ENCODE results near the gene ASTN2.

ASTN2 gene

DNA sequence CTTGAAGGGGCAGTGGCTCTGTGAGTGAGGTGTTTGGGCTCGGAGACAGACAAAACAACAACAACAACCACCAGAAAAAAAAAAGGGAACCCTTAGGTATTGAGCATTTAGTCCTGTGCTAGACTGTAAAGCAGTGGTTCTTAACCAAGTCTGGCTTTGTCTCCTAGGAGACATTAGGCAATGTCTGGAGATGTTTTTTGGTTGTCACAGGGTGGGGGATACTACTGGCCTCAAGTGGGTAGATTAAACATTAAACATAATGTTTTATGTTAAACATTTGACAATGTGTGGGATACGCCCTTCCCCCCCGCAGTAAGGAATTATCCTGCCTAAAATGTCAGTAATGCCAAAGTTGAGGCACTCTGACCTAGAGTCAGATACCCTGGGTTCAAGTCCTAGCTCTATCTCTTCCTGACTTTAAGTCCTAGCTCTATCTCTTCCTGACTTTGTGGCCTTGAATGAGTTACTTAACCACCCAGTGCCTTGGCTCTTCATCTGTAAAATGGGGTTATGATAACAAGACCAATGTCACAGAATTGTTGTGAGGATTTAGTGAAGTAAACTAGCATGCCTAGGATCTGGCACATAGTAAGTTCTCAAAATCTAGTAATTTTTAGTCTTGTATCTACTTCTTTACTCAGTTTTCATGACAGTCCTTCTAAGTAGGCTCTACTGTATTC is 725.9 kb downstream of the ASTN2 start:
- DNase-seq, result no peak

DNA sequence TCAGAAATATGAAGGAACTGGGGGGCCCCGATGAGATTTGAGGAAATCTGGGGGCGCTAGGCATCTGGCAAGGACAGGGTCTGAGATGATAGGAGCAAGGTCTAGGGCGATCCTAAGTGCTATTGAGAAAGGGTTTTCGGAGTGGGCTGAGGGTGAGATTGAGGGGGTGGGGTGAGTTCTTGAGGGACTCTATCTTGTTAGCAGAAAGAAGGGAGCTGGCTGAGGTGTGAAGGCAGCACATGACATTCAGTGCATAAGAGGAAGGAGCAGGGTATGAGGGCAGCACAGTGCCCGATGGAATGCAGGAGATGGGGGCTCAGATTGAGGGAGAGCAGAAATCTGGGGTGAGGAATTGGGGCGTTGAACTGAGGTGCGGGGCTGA is 727.1 kb downstream of the ASTN2 start:
- no peak for DNase-seq

DNA sequence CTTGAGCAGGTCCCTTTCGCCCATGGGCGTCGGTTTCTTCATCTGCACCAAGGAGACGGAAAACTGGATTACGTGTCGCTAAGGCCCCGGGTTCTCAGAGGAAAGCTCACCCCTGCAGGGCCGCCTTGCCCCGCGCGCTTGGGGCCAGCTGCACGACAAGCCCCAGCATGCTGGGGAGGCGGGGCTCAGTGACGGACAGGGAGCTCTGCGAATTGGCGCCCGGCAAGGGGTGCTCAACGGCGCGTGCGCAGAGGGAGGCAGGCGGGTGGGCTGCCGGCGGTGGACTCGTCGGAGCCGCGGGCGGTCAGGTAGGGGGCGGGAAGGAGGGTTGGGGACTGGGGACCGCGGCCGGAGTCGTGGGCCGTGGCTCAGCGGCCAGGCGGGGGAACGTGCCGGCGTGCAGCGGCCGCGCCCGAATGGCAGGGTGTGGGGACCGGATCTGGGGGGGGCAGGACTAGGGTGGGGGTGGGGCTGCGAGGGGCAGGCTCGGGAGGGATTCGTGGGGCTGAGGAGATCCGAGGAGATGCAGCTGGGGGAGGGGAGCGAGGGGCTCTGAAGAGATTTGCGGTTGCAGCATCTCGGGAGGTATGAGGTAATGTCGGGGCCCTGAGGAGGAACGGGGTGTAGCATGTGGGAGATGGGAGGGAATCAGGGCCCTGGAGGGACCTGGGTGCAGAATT is 727.6 kb downstream of the ASTN2 start, which contains the start of gene TRIM32:
TSS of gene TRIM32 (plus strand) at position 232 of the 680 bp plus-strand sequence. CDS start 10,438 bp downstream, outside the sequence.
- DNase-seq, result peak; percentile 77 to 81

DNA sequence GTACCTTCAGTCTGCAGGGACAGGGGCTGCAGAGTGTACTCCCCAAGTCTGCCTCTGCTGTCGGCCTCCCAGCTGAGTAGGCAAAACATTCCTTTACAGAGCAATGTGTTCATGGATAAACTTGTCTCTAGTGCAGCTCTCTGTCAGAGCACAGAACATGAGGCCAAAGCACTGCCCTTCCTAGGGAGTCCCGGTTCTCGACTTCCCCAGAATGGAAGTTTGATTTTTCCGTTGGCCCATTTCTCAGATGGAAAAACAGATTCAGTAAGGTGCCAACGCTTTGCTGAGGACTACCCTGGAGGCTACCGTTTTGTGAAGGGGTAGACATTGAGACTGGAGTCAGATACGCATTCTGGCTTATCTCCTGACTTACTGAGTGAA is 728.2 kb downstream of the ASTN2 start:
- no peak for DNase-seq

DNA sequence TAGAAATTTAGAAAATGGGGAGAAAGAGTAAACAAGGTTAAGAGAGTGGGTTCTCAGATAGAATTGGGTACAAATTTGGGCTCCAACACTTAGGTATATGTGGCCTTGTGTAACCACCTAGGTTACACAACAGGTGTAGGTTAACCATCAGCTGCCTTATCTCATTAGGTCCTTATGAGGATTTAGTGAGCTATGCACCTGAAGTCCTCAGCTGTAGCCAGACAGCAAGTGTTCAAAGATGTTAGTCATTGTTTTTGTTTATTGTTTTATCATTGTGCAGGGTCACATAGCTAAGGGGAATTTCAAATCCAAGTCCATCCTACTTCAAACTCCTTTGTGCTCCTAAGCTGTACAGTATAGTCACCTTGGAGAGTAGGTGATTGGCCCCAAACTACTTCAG is 728.7 kb downstream of the ASTN2 start:
- DNase-seq, result no peak

DNA sequence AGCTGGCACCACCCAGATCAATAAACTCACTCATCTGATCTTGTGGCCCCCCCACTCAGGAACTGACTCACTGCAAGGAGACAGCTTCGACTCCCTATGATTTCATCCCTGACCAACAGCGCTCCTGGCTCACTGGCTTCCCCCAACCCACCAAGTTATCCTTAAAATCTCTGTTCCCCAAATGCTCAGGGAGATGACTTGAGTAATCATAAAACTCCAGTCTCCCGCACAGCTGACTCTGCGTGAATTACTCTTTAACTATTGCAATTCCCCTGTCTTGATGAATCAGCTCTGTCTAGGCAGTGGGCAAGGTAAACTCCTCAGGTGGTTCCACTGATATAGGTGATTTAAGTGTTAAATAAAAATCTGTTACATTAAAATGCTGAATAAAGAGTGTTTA is 729.7 kb downstream of the ASTN2 start:
- no peak for DNase-seq

DNA sequence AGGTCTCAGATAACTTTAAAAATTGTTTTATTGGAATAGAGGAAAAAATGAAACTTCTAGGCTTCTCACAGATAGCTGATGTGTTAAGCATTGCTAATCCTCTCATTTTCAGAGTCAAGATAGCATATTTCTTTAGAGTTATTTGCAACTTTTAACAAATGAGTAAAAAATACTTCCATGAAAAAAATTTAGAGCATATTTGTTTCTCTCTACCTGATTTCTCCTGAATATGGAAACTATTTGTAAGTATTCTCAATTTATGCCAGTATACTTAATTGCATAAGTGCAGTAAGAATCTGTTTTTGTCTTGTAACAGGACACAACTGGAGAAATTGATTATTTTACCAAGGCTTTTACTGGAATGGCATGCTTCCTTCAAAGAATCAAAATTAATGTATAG is 731.3 kb downstream of the ASTN2 start:
- DNase-seq, result no peak

DNA sequence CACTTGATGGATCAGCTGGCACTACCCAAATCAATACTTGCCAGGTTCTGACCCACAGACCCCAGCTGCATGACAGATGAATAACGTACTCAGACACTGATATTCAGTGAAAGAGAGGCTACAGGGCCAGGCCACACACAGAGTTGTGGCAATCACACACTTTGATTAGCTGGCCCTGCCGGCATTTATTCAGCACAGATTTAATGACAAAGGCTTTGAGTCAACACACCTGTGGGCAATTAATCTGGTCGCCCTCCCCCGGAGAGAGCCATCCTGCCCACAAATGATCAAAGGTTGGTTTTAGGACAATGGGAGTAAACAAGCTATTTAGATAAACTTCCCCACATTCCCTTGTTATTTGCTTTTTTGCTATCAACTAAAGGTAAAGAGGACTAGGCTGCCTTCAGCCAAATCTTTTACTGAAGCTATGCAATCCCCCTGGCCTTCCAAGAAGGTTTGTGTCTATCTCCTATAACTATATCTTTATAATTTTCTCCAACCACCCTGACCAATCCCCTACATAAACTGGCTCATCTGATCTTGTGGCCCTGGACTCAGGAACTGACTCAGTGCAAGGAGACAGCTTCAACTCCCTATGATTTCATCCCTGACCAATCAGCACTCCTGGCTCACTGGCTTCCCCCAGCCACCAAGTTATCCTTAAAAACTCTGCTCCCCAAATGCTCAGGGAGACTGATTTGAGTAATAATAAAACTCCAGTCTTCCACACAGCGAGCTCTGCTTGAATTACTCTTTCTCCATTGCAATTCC is 740.5 kb downstream of the ASTN2 start:
- no peak for DNase-seq

DNA sequence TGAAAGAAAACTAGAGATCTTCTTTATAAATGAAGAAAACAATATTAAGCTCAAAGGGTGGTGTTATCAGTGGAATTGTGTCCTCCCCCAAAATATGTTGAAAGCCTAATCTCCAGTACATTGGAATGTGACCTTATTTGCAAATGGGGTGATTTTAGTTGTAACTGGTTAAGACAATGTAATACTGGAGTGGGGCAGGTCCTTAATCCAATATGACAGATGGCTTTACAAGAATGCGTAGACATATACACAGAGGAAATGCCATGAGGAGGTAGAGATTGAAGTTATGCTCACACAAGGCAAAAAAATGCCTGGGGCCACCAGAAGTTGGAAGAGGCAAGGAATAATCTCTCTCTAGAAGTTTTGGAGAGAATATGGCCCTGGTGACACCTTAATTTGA is 741.5 kb downstream of the ASTN2 start:
- no peak for DNase-seq

DNA sequence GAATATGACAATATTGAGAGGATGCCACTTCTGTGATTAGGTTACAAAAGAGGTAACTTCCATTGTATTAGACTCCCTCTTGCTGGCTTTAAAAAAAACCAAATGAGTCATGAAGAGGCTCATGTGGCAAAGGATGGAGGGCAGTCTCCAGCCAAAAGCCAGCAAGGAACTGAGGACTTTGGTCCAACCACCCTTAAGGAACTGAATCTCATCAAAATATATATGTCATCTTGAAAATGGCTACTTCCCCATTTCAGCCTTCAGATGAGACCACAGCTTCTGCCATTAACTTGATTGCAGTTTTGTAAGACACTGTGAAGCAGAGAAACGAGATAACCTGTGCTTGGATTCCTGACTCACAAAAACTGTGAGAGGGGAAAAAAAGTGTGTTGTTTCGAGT is 743.3 kb downstream of the ASTN2 start:
- no peak for DNase-seq

DNA sequence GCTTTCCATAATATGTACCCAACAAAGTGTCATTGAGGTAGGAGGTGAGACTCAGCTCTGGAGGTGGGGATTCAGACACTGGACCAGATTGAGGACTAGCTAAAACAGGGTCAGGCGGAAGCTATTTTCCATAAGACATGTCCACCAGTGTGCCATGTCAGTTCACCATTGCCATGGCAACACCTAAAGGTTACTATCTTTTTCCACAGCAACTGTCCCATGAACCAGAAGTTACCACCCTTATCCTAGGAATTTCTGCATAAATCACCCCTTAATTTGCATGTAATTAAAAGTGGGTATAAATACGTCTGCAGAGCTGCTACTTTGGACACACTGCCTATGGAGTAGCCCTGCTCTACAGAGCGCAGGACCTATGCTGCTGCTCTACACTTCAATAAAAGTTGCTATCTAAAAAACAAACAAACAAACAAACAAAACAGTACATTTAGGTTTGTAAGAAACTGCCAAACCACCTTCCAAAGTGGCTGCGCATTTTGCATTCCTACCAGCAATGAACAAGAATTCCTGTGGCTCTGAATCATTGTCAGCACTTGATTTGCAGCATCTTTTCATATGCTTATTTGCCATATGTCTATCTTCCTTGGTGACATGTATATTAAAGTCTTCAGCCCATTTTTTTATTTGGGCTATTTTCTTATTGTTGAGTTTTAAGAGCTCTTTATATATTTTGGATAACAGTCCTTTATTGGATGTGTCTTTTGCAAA is 745.7 kb downstream of the ASTN2 start:
- DNase-seq, result no peak

DNA sequence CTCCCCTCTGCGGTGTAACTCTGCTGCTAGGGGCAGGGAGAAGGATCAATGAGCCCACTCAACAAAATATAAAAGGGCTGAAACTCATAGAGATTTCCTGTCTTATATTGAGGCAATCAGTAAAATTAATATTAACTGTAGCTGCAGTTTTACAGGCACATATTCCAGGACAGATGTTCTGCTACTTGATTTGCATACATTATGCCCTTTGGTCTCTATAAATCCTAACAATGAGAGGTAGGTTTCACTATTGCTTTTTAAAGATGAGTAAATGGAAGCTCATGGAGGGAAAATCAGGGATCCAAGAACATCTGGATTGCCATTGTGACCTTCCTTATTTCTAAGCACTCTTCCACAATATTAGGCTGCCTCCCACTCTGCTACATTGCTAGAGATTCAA is 751.3 kb downstream of the ASTN2 start:
- no peak for DNase-seq

DNA sequence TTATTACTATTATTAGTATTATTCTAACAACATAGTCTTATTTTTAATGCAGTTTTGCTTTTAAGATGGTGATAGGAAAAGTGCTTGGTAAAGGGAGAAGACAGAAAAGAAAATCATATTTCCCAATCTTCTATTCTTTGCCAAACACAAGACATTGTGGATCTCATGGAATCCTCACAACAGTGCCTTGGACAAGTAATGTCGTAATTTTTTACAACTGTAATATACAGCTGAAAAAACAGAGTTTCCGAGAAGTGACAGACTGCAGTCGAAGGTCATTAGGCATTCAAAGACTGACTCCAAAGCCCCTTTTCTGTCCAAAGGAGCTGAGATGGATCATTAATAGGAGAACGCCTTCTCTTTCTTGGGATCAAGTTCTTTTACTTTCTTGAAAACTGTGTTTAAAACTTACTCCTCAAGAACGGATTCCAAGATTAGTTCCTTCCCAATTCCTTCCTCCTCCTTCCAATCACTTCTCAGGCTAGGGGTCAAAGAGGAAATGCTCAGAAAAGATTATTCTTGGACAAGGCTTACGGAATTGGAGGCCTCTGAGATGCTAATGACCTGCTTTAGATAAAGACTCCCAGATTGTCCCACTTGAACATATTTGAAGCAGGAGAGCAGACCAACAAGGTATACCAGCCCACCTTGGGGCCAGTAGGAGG is 752.1 kb downstream of the ASTN2 start:
- no peak for DNase-seq

DNA sequence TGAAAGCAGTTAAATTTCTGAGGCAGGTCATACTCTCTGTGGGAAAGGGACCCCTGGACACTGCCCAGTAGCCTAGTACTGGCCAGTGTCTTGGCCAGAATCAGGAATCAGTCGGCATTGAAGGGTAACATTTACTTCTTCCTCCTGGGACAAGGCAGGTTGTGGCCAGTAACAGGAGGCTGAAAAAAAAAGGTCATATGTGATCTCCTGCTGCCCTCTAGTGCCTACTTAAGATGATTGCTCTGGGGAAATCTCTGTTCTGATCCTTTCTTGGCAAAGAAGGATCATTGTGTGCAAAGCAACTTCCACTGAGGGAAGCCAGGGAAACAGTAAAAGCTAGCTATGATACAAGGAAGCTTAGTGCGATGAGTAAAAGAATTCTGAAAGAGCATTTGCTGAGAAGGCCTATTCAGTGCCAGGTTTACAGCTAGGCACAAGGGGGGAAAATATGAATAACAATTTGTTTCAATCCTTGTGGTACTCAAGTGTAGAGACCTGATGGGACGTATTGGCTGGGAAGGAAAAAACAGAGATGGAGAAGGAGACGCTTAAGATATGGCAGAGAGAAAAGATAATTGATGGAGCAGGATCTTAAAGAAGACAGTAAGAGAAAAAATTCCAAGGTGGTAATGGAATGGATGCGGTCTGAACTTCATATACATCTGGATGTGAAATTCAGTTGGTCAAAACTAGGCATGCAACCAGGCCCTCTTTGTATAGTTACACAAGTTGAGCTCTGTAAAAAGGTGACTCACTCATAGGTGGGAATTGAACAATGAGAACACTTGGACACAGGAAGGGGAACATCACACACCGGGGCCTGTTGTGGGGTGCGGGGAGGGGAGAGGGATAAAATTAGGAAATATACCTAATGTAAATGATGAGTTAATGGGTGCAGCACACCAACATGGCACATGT is 753.6 kb downstream of the ASTN2 start:
- peak in 1 of 2 experiments; percentile 71 for DNase-seq

DNA sequence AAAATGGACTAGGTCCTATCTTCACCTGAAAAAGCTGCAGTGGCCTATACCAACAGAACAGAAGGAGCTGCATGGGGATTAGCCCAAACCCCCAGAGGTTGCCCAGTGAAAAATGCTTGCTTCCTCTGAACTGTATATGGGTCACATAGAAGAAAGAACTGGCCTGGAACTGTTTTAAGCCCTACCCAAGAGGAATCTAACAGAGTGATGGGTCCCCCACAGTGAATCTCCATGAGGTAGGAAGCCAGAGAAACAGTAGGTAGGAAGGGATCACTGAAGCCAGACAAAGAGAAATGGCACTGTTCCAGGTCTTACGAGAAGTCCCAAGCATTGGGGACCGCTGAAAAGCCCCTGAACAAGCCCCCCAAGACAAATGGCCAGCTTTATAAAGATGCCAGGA is 756.6 kb downstream of the ASTN2 start:
- no peak for DNase-seq

DNA sequence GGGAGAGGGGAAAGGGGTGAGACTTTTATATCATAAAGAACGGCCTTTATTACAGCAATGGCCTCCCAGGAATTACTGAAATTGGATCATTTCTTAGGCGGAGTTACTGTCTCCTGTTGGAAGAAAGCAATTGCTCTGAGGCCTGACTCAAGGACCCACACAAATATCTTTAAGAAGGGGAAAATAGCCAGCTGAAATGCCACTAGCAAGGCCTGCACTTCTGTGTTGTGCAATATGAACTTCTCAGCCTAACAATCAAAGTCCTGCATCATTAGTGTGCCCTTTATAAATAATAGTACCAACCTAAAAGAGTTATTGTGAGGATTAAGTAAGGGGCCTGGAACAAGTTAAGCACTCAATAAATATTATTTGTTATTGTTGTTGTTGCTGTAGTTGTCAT is 757.9 kb downstream of the ASTN2 start:
- DNase-seq, result no peak

DNA sequence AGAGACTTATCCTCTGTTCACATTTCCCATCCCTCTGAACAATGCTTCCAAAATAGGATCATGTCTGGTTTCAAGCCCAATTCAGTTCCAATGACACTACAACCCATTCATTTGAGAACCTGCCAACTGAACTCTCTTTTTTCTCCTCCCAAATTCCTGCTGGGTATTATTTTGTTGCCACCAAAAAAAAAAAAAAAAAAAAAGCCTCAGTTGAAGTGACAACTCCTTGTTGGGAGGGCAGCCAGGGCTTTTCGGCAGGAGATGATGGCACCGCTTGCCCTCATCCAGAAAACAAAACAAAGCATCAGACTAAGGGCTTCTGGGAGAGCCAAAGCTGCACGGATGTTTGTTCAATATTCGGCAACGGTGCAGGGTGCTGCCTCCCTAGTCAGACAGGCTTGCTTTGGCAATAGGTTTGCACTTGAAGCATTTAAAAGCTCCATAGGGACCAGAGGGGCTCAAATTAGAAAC is 758.3 kb downstream of the ASTN2 start:
- DNase-seq, result no peak

DNA sequence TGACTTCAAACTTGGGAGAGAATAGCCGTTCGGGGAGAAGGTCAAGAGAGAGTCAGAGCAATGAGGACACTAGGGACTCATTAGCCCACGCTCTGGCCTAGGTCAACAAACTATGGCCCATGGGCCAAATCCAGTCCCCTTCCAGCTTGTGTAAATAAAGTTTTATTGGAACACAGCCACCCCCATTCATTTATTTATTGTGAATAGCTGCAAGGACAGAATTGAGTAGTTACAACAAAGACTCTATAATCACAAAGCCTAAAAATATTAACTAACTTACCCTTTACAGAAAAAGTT is 760.9 kb downstream of the ASTN2 start:
- no peak for DNase-seq

DNA sequence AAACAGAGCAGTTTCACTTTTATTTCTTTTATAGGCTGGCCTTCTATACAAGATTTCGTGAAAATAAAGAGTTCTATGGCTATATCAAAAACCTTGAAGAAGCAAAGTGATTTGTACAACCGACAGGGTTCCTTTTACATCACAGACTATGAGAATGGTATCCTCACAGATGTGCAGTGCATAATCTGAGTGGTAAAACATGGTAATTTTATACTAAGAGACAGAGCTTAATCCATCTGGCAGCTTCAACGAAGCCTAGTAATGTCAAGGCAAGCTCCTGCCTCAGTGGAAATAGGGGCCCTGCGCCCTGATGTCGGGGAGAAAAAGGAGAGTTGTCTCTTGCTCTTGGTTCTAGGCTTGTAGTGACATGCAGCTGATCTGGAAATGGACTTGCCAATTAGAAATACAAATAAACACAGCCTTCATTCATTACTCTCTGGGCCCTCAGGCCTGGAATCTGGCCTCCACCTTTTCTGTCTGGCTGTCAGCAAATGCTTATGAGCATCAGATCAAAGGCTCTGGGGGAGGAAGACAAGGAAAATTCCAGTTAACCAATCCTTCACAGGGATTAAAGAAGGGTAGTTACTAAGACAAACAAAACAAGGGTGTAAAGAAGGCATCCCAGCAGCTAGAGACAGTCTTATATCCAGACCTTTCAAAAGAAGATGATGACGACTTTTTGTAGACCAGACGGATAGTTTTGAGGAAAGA is 761.4 kb downstream of the ASTN2 start:
- no peak for DNase-seq

DNA sequence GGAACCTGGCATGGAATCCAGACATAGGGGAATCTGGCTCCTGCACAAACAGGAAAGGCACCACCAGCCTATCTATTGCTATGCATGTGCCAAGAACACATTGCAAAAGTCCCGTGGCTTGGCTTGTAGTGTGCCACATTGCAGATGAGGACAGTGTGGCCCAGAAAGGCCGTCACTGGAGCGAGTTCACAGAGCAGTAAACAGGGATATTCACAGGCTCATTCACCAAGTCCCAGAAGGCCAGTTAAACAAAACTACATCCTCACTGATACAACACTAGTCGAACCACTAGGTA is 767.4 kb downstream of the ASTN2 start:
- DNase-seq, result no peak

All from SW 1271 (cell line).